Stomach (tissue), 4 donors: Measurements from ENCODE around the gene KCNG2.

Source experiments
- EP300 ChIP-seq: sonication (generic); formaldehyde crosslinking; IDR thresholded peaks from one replicate; pipeline ENCODE4 v1.6.1; 2017; ENCODE audit warnings: antibody characterized with exemption
- POLR2A ChIP-seq, 4 donors: fragments of 450-650 bp; IDR thresholded peaks; one replicate each; pipeline ENCODE4 v1.6.1; 2016; ENCODE audit warnings: antibody characterized with exemption in 4 of 4, control low read depth in 2 of 4, mild to moderate bottlenecking in 1 of 4, moderate library complexity in 1 of 4
- POLR2AphosphoS5 ChIP-seq, 3 donors: sonication (generic); formaldehyde crosslinking; IDR thresholded peaks; one replicate each; pipeline ENCODE4 v1.6.1; 2016; ENCODE audit warnings: antibody characterized with exemption in 3 of 3

GRCh38 chr18:79792988-79793355 is 4.8 kb upstream of the KCNG2 start:
- no peak for TF ChIP-seq POLR2AphosphoS5 (IDR thresholded peaks at IDR 0.05)
- TF ChIP-seq POLR2A (IDR thresholded peaks at IDR 0.05), result no peak
- no peak for TF ChIP-seq EP300
